HCEC 1CT (cell line): ENCODE results near the gene COX8C.
A peak's percentile ranks its signal among the peaks of the same experiment; 100 is the strongest.

Experiments used
- DNase-seq: peaks from one replicate; pipeline ENCODE4 v3.0.0-alpha.2; 2017

The COX8C gene

GRCh38 chr14:93346926-93347721 is at the start of gene COX8C:
Gene COX8C (plus strand): TSS chr14:93347182. CDS start chr14:93347269, 87 bp downstream.
- no peak for DNase-seq

- DNase-seq: no peak
Observed at GRCh38 chr14:93299416-93299815, 47.6 kb upstream of the COX8C start.

GRCh38 chr14:93299866-93300265 is 47.1 kb upstream of the COX8C start:
- no peak for DNase-seq

- DNase-seq: no peak
Observed at GRCh38 chr14:93301821-93302447, 45.0 kb upstream of the COX8C start.

- DNase-seq: no peak
Observed at GRCh38 chr14:93302688-93303581, 44.0 kb upstream of the COX8C start.

- DNase-seq: no peak
Observed at GRCh38 chr14:93303659-93304058, 43.3 kb upstream of the COX8C start.

- DNase-seq: peak; percentile 45
Observed at GRCh38 chr14:93304771-93305170, 42.2 kb upstream of the COX8C start.

GRCh38 chr14:93305725-93306418 is 41.1 kb upstream of the COX8C start:
- DNase-seq: no peak

GRCh38 chr14:93306812-93307211 is 40.2 kb upstream of the COX8C start:
- no peak for DNase-seq

GRCh38 chr14:93308686-93309345 is 38.2 kb upstream of the COX8C start:
- DNase-seq: no peak

- DNase-seq: no peak
Observed at GRCh38 chr14:93309427-93309966, 37.5 kb upstream of the COX8C start.

GRCh38 chr14:93311082-93311481 is 35.9 kb upstream of the COX8C start:
- DNase-seq: no peak

- DNase-seq: no peak
Observed at GRCh38 chr14:93315575-93315974, 31.4 kb upstream of the COX8C start.

GRCh38 chr14:93316716-93317115 is 30.3 kb upstream of the COX8C start:
- DNase-seq: no peak

GRCh38 chr14:93317210-93317874 is 29.6 kb upstream of the COX8C start:
- DNase-seq: no peak

GRCh38 chr14:93317875-93318807 is 28.8 kb upstream of the COX8C start:
- peak; percentile 46 for DNase-seq

- DNase-seq: no peak
Observed at GRCh38 chr14:93318927-93319326, 28.1 kb upstream of the COX8C start.

GRCh38 chr14:93319494-93319893 is 27.5 kb upstream of the COX8C start:
- DNase-seq: no peak

GRCh38 chr14:93319958-93320357 is 27.0 kb upstream of the COX8C start:
- no peak for DNase-seq

GRCh38 chr14:93320489-93320888 is 26.5 kb upstream of the COX8C start:
- DNase-seq: no peak
